IPS-NIHi7 (cell line): Measurements from ENCODE around the gene STXBP1.
A peak's percentile ranks its signal among the peaks of the same experiment; 100 is the strongest.

ENCODE experiments used
- DNase-seq: peaks from one replicate; pipeline ENCODE4 v3.0.0; 2012; ENCODE audit warnings: mixed read lengths; ENCODE audit errors: extremely low spot score

The STXBP1 gene

GRCh38 chr9:127714020-127714750 is 102.1 kb downstream of the STXBP1 start:
- no peak for DNase-seq

GRCh38 chr9:127714951-127715469 is 102.9 kb downstream of the STXBP1 start:
- DNase-seq = no peak

GRCh38 chr9:127715470-127716337 is 103.6 kb downstream of the STXBP1 start, which contains the start of the genes PTRH1 and TTC16:
Gene PTRH1 (minus strand): TSS chr9:127715663. CDS start chr9:127715639, 24 bp downstream.
Gene TTC16 (plus strand): TSS chr9:127716079. CDS start chr9:127716146, 67 bp downstream.
- peak; percentile 99 for DNase-seq

GRCh38 chr9:127716412-127716811 is 104.3 kb downstream of the STXBP1 start:
- DNase-seq = no peak

- no peak for DNase-seq
Observed at GRCh38 chr9:127717766-127718165, 105.7 kb downstream of the STXBP1 start.

GRCh38 chr9:127720031-127720864 is 108.2 kb downstream of the STXBP1 start:
- DNase-seq = no peak

GRCh38 chr9:127720865-127721227 is 108.8 kb downstream of the STXBP1 start:
- no peak for DNase-seq

- DNase-seq = no peak
Observed at GRCh38 chr9:127721391-127721821, 109.3 kb downstream of the STXBP1 start.

GRCh38 chr9:127722055-127722745 is 110.1 kb downstream of the STXBP1 start:
- no peak for DNase-seq

GRCh38 chr9:127723013-127723412 is 110.9 kb downstream of the STXBP1 start:
- no peak for DNase-seq

GRCh38 chr9:127723444-127723843 is 111.4 kb downstream of the STXBP1 start:
- no peak for DNase-seq

GRCh38 chr9:127724012-127724411 is 111.9 kb downstream of the STXBP1 start:
- DNase-seq = no peak

- DNase-seq = no peak
Observed at GRCh38 chr9:127726871-127727270, 114.8 kb downstream of the STXBP1 start.

GRCh38 chr9:127728808-127729207 is 116.7 kb downstream of the STXBP1 start:
- DNase-seq = no peak

GRCh38 chr9:127729522-127730256 is 117.6 kb downstream of the STXBP1 start:
- DNase-seq = no peak

- no peak for DNase-seq
Observed at GRCh38 chr9:127730262-127730661, 118.2 kb downstream of the STXBP1 start.

- DNase-seq = no peak
Observed at GRCh38 chr9:127730799-127731410, 118.8 kb downstream of the STXBP1 start.

GRCh38 chr9:127731938-127732337 is 119.9 kb downstream of the STXBP1 start:
- DNase-seq = no peak

GRCh38 chr9:127732444-127732843 is 120.4 kb downstream of the STXBP1 start:
- no peak for DNase-seq

- no peak for DNase-seq
Observed at GRCh38 chr9:127733614-127734013, 121.5 kb downstream of the STXBP1 start.
